Measurements from ENCODE around the gene FUT9.

Gene FUT9

DNA sequence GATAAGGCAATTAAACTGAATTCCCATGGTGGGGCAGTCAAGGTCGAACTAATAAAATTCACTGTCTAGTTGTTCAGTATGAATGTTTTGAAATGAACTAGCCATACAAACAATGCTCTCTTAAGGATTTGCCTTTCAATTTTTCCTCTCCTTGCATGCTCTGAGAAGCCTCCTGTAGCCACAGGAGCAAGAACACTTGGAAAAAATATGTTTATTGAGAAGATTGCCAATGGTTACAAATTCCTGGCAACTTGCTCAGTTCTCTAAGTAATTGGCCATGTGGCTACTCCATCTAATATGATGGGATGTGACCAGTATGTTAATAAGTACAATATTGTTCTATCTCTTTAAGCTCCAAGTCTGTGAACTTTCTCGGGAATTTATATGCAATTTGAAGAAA, 49.4 kb downstream of the FUT9 start:
- Histone ChIP-seq H3F3A (ENCODE audit: insufficient read depth, low read length) (no peaks in the 10 kb centered on the region), H3K9me3 (replicated peaks; ENCODE audit: insufficient read depth, low read length) (no peaks in the 10 kb centered on the region), H3K79me2 (ENCODE audit: low read length) (no peaks in the 10 kb centered on the region), H2AFZ (ENCODE audit: low read length) (no peak overlapping the region), H4K20me1 (ENCODE audit: insufficient read depth, low read length) (no peaks in the 10 kb centered on the region), H3K4me1 (ENCODE audit: low read length) (no peaks in the 10 kb centered on the region), H3K9ac (ENCODE audit: low read length) (no peak overlapping the region), H3K27me3 (replicated peaks; ENCODE audit: insufficient read depth, low read length) (no peaks in the 10 kb centered on the region), H3K4me2 (ENCODE audit: low read depth, low read length) (no peak overlapping the region), H3K9me2 (replicated peaks; ENCODE audit: insufficient read depth, low read length) (no peaks in the 10 kb centered on the region), H3K36me3 (replicated peaks; ENCODE audit: insufficient read depth, low read length) (no peaks in the 10 kb centered on the region), H3K27ac (ENCODE audit: low read length) (no peak overlapping the region), H3K4me3 (ENCODE audit: low read length) (no peak overlapping the region)
- TF ChIP-seq EZH2phosphoT487 (IDR thresholded peaks at IDR 0.05; ENCODE audit: low read length) (no peak), EZH2 (optimal IDR thresholded peaks at IDR 0.05; ENCODE audit: low read depth, low read length) (no peak)
- TF ChIP-seq, protein P1, sequence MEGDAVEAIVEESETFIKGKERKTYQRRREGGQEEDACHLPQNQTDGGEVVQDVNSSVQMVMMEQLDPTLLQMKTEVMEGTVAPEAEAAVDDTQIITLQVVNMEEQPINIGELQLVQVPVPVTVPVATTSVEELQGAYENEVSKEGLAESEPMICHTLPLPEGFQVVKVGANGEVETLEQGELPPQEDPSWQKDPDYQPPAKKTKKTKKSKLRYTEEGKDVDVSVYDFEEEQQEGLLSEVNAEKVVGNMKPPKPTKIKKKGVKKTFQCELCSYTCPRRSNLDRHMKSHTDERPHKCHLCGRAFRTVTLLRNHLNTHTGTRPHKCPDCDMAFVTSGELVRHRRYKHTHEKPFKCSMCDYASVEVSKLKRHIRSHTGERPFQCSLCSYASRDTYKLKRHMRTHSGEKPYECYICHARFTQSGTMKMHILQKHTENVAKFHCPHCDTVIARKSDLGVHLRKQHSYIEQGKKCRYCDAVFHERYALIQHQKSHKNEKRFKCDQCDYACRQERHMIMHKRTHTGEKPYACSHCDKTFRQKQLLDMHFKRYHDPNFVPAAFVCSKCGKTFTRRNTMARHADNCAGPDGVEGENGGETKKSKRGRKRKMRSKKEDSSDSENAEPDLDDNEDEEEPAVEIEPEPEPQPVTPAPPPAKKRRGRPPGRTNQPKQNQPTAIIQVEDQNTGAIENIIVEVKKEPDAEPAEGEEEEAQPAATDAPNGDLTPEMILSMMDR (IDR thresholded peaks at IDR 0.05; ENCODE audit: low read length): no peak
- no peak for DNase-seq

DNA sequence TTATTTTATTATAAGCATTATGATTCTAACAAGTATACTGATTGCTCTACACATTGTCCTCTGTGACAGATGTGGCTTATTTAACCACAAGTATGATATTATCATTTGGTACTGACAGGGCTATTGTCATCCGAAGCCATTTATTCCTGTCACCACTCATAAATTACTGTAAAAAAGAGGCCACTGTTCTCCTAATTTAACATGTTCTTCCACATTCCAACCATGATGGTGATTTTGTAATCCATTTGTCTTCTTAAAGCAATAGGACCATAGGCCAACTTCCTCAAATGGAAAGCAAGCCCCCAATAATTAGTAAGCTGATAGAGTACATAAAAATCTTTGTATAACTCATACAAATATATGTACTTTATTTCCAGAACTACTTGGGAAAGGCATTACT, 50.6 kb downstream of the FUT9 start:
- Histone ChIP-seq H3F3A (ENCODE audit: insufficient read depth, low read length) (no peaks in the 10 kb centered on the region), H3K4me1 (ENCODE audit: low read length) (no peaks in the 10 kb centered on the region), H3K9me2 (replicated peaks; ENCODE audit: insufficient read depth, low read length) (no peaks in the 10 kb centered on the region), H3K9me3 (replicated peaks; ENCODE audit: insufficient read depth, low read length) (no peaks in the 10 kb centered on the region), H4K20me1 (ENCODE audit: insufficient read depth, low read length) (no peaks in the 10 kb centered on the region), H3K9ac (ENCODE audit: low read length) (no peak overlapping the region), H3K27ac (ENCODE audit: low read length) (no peak overlapping the region), H3K4me3 (ENCODE audit: low read length) (no peak overlapping the region), H3K4me2 (ENCODE audit: low read depth, low read length) (no peak overlapping the region), H3K27me3 (replicated peaks; ENCODE audit: insufficient read depth, low read length) (no peaks in the 10 kb centered on the region), H2AFZ (ENCODE audit: low read length) (no peak overlapping the region), H3K79me2 (ENCODE audit: low read length) (no peaks in the 10 kb centered on the region), H3K36me3 (replicated peaks; ENCODE audit: insufficient read depth, low read length) (no peaks in the 10 kb centered on the region)
- TF ChIP-seq, protein P1 (IDR thresholded peaks at IDR 0.05; ENCODE audit: low read length): no peak
- TF ChIP-seq EZH2 (optimal IDR thresholded peaks at IDR 0.05; ENCODE audit: low read depth, low read length) (no peak), EZH2phosphoT487 (IDR thresholded peaks at IDR 0.05; ENCODE audit: low read length) (no peak)
- DNase-seq: no peak

DNA sequence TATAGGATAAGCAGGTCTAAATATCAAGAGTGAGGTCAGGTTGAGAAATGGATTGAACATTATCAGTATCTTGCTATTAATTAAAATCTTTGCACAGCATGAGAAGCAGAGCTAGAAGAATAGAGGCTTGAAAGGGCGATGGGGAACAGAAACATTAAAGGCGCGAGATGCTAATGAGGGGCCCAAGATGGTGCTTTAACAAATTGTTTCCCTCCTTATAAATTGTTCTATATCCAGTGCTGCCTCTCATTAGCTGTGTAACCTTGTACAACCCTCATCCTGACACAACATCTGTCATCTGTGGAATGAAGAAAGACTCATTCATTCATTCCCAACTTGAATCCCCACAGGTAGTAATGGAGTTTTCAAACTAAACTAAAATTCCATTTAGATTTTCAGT, 57.8 kb downstream of the FUT9 start:
- Histone ChIP-seq H2AFZ (ENCODE audit: low read length) (no peak overlapping the region), H3K36me3 (replicated peaks; ENCODE audit: insufficient read depth, low read length) (no peaks in the 10 kb centered on the region), H3K79me2 (ENCODE audit: low read length) (no peaks in the 10 kb centered on the region), H3K27me3 (replicated peaks; ENCODE audit: insufficient read depth, low read length) (no peaks in the 10 kb centered on the region), H3K4me1 (ENCODE audit: low read length) (no peaks in the 10 kb centered on the region), H3K9me3 (replicated peaks; ENCODE audit: insufficient read depth, low read length) (no peaks in the 10 kb centered on the region), H3K9me2 (replicated peaks; ENCODE audit: insufficient read depth, low read length) (no peaks in the 10 kb centered on the region), H3K27ac (ENCODE audit: low read length) (no peak overlapping the region), H3F3A (ENCODE audit: insufficient read depth, low read length) (no peaks in the 10 kb centered on the region), H4K20me1 (ENCODE audit: insufficient read depth, low read length) (no peaks in the 10 kb centered on the region), H3K4me2 (ENCODE audit: low read depth, low read length) (no peak overlapping the region), H3K9ac (ENCODE audit: low read length) (no peak overlapping the region), H3K4me3 (ENCODE audit: low read length) (no peak overlapping the region)
- DNase-seq: no peak
- TF ChIP-seq EZH2phosphoT487 (IDR thresholded peaks at IDR 0.05; ENCODE audit: low read length): no peak
- TF ChIP-seq, protein P1 (IDR thresholded peaks at IDR 0.05; ENCODE audit: low read length): no peak
- no peak for TF ChIP-seq EZH2 (optimal IDR thresholded peaks at IDR 0.05; ENCODE audit: low read depth, low read length)

Data from MM.1S (cell line).